Caco-2 (cell line): ENCODE data around the gene IGF2. TPM values are rescaled to one million over a fixed set of nuclear protein-coding genes. Genes with fewer than 3 reads are reported as not detected.

Experiments used
- BruUV-seq: library from RNA; stranded (reverse); fragments of 400-500 nt; replicated peaks from 2 replicates; lab custom pipeline; 2021; lab: Mats Ljungman, UMichigan
- CTCF ChIA-PET: fragments of 300-600 bp; sonication (Branson Sonifier 250); formaldehyde crosslinking; loops from one replicate; lab custom pipeline; 2022; ENCODE audit warnings: antibody characterized with exemption; lab: Charles Lee
- POLR2A ChIA-PET: fragments of 300-600 bp; sonication (Branson Sonifier 250); formaldehyde crosslinking; loops from one replicate; lab custom pipeline; 2022; ENCODE audit warnings: antibody characterized with exemption; lab: Charles Lee
- DNase-seq, 2 experiments: peaks; one replicate each; pipeline versions ENCODE4 v3.0.0 to v3.0.0-alpha.2; 2020 to 2022
- H3K27me3 ChIP-seq: replicated peaks from 2 replicates; pipeline ENCODE4 v1.6.0; 2011; ENCODE audit warnings: low read length; ENCODE audit not compliant: control insufficient read depth, insufficient read depth
- H3K36me3 ChIP-seq: 2 replicates; pipeline ENCODE4 v1.5.1; 2011; ENCODE audit warnings: low read length; ENCODE audit not compliant: control insufficient read depth, insufficient read depth
- H3K4me1 ChIP-seq: fragments of 250-450 bp; sonication (Bioruptor Pico); 2 replicates; pipeline ENCODE4 v1.5.1; 2020; ENCODE audit warnings: mild to moderate bottlenecking
- H3K4me3 ChIP-seq: 2 replicates; pipeline ENCODE4 v1.5.1; 2011; ENCODE audit warnings: low read depth, mild to moderate bottlenecking, control low read depth, low read length
- H3K9me3 ChIP-seq: fragments of 250-450 bp; sonication (Bioruptor Pico); 2 replicates; pipeline ENCODE4 v1.5.1; 2020; ENCODE audit warnings: mild to moderate bottlenecking, moderate library complexity
- H3K27ac Mint-ChIP-seq: one replicate; pipeline ENCODE4 v1.8.0; 2022; ENCODE audit warnings: mixed read lengths; ENCODE audit not compliant: unreplicated experiment
- H3K27me3 Mint-ChIP-seq: one replicate; pipeline ENCODE4 v1.8.0; 2022; ENCODE audit warnings: mixed read lengths; ENCODE audit not compliant: insufficient read depth, unreplicated experiment
- H3K36me3 Mint-ChIP-seq: one replicate; pipeline ENCODE4 v1.8.0; 2022; ENCODE audit warnings: mild to moderate bottlenecking, mixed read lengths; ENCODE audit not compliant: insufficient read depth, unreplicated experiment
- H3K4me1 Mint-ChIP-seq: one replicate; pipeline ENCODE4 v1.8.0; 2022; ENCODE audit warnings: low read depth, mixed read lengths; ENCODE audit not compliant: unreplicated experiment
- H3K4me3 Mint-ChIP-seq: one replicate; pipeline ENCODE4 v1.8.0; 2022; ENCODE audit warnings: mild to moderate bottlenecking, moderate library complexity, mixed read lengths; ENCODE audit not compliant: unreplicated experiment
- H3K9me3 Mint-ChIP-seq: one replicate; pipeline ENCODE4 v1.8.0; 2022; ENCODE audit warnings: mixed read lengths; ENCODE audit not compliant: unreplicated experiment
- CTCF ChIP-seq, 2 experiments: fragments of 200-600 bp in 1 of 2; IDR thresholded peaks; 1 replicate in 1 of 2; 2 replicates in 1 of 2; pipeline versions ENCODE4 v1.5.1 to v1.8.0; 2011 to 2022; ENCODE audit warnings: antibody characterized with exemption in 1 of 2, control low read depth in 1 of 2, inconsistent platforms in 1 of 2, low read depth in 1 of 2, low read length in 1 of 2, mild to moderate bottlenecking in 1 of 2, moderate library complexity in 1 of 2; ENCODE audit not compliant: insufficient read depth in 1 of 2, severe bottlenecking in 1 of 2, unreplicated experiment in 1 of 2
- intact Hi-C: fragments of 100-400 bp; cut with micrococcal nuclease; formaldehyde crosslinking; loops from one replicate; pipeline ENCODE4 v1.10.0; 2022; ENCODE audit not compliant: unreplicated experiment
- total RNA-seq: library from RNA; stranded (reverse); gene quantifications from 2 replicates; pipeline ENCODE4 v1.2.3, GENCODE V29; 2022

The IGF2 gene
- total RNA-seq, 1 experiment from 2014 or later: 1,397 TPM

- intact Hi-C loops: no loop called here
- no peaks in the 10 kb centered on the region for H3K4me1 ChIP-seq
- H3K9me3 ChIP-seq: no peaks in the 10 kb centered on the region
- DNase-seq: no peak
- CTCF ChIA-PET: no interaction called here
- Mint-ChIP-seq H3K9me3 (peaks cover 3% of the 10 kb centered on the region), H3K4me3 (no peak overlapping the region), H3K36me3 (no peaks in the 10 kb centered on the region), H3K27ac (no peak overlapping the region), H3K4me1 (no peaks in the 10 kb centered on the region), H3K27me3 (no peaks in the 10 kb centered on the region)
- POLR2A ChIA-PET: no interaction called here
- no peaks in the 10 kb centered on the region for H3K36me3 ChIP-seq
- TF ChIP-seq CTCF (IDR thresholded peaks at IDR 0.05; ENCODE audit: insufficient read depth in 1 of 2, low read depth in 1 of 2, low read length in 1 of 2, severe bottlenecking in 1 of 2, unreplicated experiment in 1 of 2): no peak
- H3K4me3 ChIP-seq: no peak overlapping the region
- no TSS peak for BruUV-seq
- no peaks in the 10 kb centered on the region for H3K27me3 ChIP-seq
Measured at GRCh38 chr11:2096919-2097301, 42.3 kb downstream of the IGF2 start.

GRCh38 chr11:2096011-2096918 is 42.9 kb downstream of the IGF2 start:
- Histone ChIP-seq H3K27me3 (no peaks in the 10 kb centered on the region), H3K9me3 (no peaks in the 10 kb centered on the region), H3K4me3 (no peak overlapping the region), H3K4me1 (no peaks in the 10 kb centered on the region), H3K36me3 (no peaks in the 10 kb centered on the region)
- no TSS peak for BruUV-seq
- ChIA-PET CTCF (interaction anchor here (0.9 kb wide), 1 partner anchor 51 kb away, joined by 3 read pairs; no protein-coding TSS in a partner anchor), POLR2A (no interaction called here)
- no peak overlapping the region for H3K4me3 Mint-ChIP-seq
- no peak for TF ChIP-seq CTCF (IDR thresholded peaks at IDR 0.05; ENCODE audit: insufficient read depth in 1 of 2, low read depth in 1 of 2, low read length in 1 of 2, severe bottlenecking in 1 of 2, unreplicated experiment in 1 of 2)
- no peaks in the 10 kb centered on the region for H3K9me3 Mint-ChIP-seq
- H3K27me3 Mint-ChIP-seq: no peaks in the 10 kb centered on the region
- H3K36me3 Mint-ChIP-seq: no peaks in the 10 kb centered on the region
- H3K27ac Mint-ChIP-seq: no peak overlapping the region
- H3K4me1 Mint-ChIP-seq: no peaks in the 10 kb centered on the region
- intact Hi-C loops: no loop called here
- DNase-seq: no peak

GRCh38 chr11:2095542-2095941 is 43.6 kb downstream of the IGF2 start:
- Mint-ChIP-seq H3K27me3 (no peaks in the 10 kb centered on the region), H3K36me3 (no peaks in the 10 kb centered on the region), H3K4me3 (no peak overlapping the region), H3K27ac (no peak overlapping the region), H3K9me3 (no peaks in the 10 kb centered on the region), H3K4me1 (no peaks in the 10 kb centered on the region)
- no peaks in the 10 kb centered on the region for H3K27me3 ChIP-seq
- DNase-seq: no peak
- H3K4me3 ChIP-seq: no peak overlapping the region
- CTCF ChIA-PET: interaction anchor here (0.9 kb wide), 1 partner anchor 51 kb away, joined by 3 read pairs; no protein-coding TSS in a partner anchor
- TF ChIP-seq CTCF (IDR thresholded peaks at IDR 0.05; ENCODE audit: insufficient read depth in 1 of 2, low read depth in 1 of 2, low read length in 1 of 2, severe bottlenecking in 1 of 2, unreplicated experiment in 1 of 2): no peak
- H3K9me3 ChIP-seq: no peaks in the 10 kb centered on the region
- no peaks in the 10 kb centered on the region for H3K4me1 ChIP-seq
- no peaks in the 10 kb centered on the region for H3K36me3 ChIP-seq
- intact Hi-C loops: no loop called here
- POLR2A ChIA-PET: no interaction called here
- no TSS peak for BruUV-seq
